Head of caudate nucleus (tissue), 42 donors: Measurements from ENCODE around the gene RAP2A.
A peak's percentile ranks its signal among the peaks of the same experiment; 100 is the strongest.

Experiments
- DNase-seq, 42 donors: peaks; one replicate each; pipeline versions ENCODE4 v3.0.0 to v3.0.0-alpha.2; 2020 to 2021; ENCODE audit warnings: mixed read lengths in 7 of 42
- intact Hi-C: fragments of 100-400 bp; cut with DNase I; formaldehyde crosslinking; loops from one replicate; pipeline ENCODE4 v1.15.0; 2022

RAP2A gene

DNA sequence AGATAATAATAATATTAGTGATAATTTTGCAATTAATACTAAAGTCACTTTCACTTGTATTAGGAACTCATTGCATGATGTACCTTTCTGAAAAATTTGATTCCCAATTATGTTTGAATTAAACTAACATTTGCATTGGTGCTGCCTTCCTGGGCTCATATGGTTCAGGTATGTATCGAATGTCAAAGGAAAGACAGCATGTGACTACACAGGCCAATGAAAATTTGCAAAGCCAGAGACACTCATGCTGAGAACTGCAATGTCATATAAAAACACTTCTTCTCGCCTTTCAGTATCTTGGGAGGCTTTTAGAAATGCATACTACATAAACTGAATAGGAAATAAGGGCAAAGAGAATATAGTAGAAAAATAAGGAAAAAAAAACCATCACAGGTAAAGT lies 44.3 kb downstream of the RAP2A start:
- no peak for DNase-seq

GRCh38 chr13:97483465-97483864 lies 49.5 kb downstream of the RAP2A start:
- intact Hi-C loops: no loop called here

More for the DNA sequence above, 44.3 kb downstream of the RAP2A start:
- intact Hi-C loops: no loop called here

DNA sequence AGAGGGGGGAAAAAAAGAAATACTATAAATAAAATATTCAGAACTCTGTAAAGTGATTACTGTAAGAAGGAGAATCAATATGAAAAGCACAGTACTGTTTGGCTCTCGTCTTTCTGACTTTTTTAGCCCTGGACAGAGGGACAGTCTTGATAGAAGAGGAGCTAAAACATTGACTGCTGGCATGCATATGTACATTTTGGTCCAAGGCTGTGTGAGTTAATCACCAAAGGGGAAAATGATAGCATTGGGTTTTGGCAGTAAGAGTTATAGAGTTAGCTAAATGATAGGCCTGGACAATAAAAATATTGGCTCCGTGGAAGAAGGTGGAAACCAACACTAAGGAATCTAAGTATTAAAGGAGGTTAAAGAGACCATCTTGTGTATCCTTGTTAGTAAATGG lies 50.3 kb downstream of the RAP2A start:
- intact Hi-C loops: no loop called here

More at GRCh38 chr13:97483465-97483864, 49.5 kb downstream of the RAP2A start:
- DNase-seq: no peak

GRCh38 chr13:97485320-97485719 lies 51.4 kb downstream of the RAP2A start:
- intact Hi-C loops: no loop called here
- no peak for DNase-seq

More for the DNA sequence above, 50.3 kb downstream of the RAP2A start:
- no peak for DNase-seq

DNA sequence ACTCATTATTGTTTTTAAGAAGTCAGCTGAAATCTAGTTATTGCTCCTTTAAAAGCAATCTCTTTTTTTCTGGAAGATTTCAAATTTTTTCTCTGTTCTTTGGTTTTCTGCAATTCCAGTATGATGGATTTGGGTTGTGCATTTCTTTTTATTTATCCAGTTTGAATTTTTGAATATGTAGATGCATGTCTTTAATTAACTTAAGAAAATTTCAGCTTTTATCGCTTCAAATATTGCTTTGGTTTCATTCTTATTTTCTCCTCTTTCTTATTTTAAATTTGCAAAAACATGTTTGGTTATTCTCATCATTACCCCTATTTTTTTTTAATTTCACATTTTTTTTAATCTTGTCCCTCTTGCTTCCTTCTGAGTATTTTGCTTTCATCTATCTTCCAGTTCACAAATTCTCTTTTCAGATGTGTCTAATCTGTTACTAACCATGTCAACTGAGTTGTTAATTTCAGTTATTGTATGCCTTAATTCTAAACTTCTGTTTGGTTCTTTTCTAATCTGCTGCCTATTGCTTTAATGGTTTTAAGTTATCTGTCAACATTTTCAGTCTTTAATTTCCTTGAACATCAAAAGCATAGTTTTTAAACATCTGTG lies 56.8 kb downstream of the RAP2A start:
- intact Hi-C loops: no loop called here
- DNase-seq: no peak

- DNase-seq: no peak
- intact Hi-C loops: no loop called here
These were observed 57.5 kb downstream of the RAP2A start for GRCh38 chr13:97491452-97491851.

- intact Hi-C loops: no loop called here
- no peak for DNase-seq
These were observed 58.3 kb downstream of the RAP2A start for GRCh38 chr13:97492257-97492656.

- DNase-seq: no peak
- intact Hi-C loops: no loop called here
These were observed 58.9 kb downstream of the RAP2A start for GRCh38 chr13:97492684-97493371.

DNA sequence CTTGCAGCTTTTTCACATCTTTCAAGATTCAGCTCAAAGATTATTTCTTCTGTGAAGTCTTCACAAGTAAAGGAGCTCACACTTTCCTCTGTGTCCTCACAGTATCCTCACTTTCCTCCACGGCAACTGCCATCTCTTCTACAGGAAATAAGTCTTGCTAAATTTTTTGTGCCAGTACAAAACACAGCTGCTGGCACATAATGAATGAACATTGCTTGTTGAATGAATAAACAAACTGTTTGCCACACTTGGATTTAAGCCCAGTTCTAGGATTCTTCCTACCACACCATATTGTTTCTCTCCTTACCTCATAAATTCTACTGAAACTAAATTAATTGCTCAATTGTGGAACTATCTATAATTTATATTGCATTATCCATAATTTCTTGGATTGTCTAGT lies 59.5 kb downstream of the RAP2A start:
- DNase-seq: no peak
- intact Hi-C loops: no loop called here

- intact Hi-C loops: no loop called here
- DNase-seq: no peak
These were observed 61.7 kb downstream of the RAP2A start for GRCh38 chr13:97495678-97496077.

GRCh38 chr13:97496511-97496910 lies 62.5 kb downstream of the RAP2A start:
- no peak for DNase-seq
- intact Hi-C loops: no loop called here

DNA sequence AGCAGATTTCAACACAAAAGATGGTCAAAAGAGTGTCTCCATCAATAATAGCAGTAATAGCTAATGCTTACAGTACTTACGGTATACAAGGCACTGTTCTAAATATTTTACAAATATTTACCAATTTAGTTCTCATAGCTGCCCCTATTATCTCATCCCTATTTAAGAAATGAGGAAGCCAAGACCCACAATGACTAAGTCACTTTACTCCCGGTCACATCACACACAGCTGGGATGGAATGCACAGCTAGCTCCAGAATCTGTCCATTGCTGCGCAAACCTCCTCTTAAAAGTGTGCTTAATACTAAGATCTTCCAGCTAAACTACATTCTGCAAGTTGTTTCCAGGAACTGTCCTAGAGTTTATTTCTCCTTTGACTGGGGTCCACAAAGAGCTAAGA lies 63.4 kb downstream of the RAP2A start:
- intact Hi-C loops: no loop called here
- DNase-seq: no peak

- intact Hi-C loops: no loop called here
- no peak for DNase-seq
These were observed 64.5 kb downstream of the RAP2A start for GRCh38 chr13:97498419-97498818.

- DNase-seq: no peak
- intact Hi-C loops: no loop called here
These were observed 65.2 kb downstream of the RAP2A start for GRCh38 chr13:97499181-97499580.

DNA sequence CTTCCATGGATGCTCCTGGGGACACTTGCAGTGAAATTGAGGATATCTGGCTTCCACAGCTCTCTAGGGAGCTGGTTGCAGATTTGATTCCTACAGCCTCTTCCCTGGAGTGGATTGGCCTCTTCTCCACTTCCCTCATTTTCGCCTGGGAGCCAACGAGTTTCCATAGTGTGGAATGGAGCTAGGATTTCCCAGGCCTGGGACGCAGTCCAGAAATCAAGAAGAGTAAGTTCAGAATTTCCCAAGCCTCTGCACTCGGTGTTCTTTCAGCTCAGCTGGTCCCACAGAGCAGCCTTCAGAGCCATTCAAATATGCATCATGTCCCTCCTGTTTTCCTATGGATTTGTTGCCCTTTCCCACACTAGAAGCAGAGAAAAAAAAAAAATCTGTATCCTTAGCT lies 68.2 kb downstream of the RAP2A start:
- intact Hi-C loops: no loop called here
- peak in 12 of 42 donors; percentile 4 to 41 (median 10) for DNase-seq

DNA sequence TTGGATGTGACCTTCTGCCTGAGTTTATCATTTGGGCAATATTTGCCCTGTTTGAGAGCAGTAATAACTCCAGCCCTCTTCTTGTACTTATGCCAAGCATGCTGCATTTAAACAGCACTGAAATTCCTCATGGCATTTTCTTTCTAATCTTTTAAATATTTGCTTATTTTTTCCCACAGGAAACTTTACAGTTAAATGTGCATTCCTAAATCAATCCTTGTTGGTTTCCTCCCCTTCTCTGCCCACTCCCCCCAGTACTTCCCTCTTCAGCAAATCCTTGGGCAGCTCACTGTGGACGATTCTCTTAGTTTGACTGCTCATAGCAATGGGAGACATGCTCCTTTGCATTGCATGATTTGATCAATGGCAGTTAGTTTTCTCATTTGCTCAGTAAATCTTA lies 68.7 kb downstream of the RAP2A start:
- DNase-seq: no peak
- intact Hi-C loops: no loop called here

GRCh38 chr13:97505017-97505416 lies 71.0 kb downstream of the RAP2A start:
- intact Hi-C loops: no loop called here
- no peak for DNase-seq

GRCh38 chr13:97506511-97506910 lies 72.5 kb downstream of the RAP2A start:
- peak in 24 of 42 donors; percentile 3 to 61 (median 18) for DNase-seq
- intact Hi-C loops: no loop called here

GRCh38 chr13:97512732-97513131 lies 78.8 kb downstream of the RAP2A start:
- DNase-seq: no peak
- intact Hi-C loops: no loop called here

- no peak for DNase-seq
- intact Hi-C loops: no loop called here
These were observed 81.7 kb downstream of the RAP2A start for GRCh38 chr13:97515643-97516042.

DNA sequence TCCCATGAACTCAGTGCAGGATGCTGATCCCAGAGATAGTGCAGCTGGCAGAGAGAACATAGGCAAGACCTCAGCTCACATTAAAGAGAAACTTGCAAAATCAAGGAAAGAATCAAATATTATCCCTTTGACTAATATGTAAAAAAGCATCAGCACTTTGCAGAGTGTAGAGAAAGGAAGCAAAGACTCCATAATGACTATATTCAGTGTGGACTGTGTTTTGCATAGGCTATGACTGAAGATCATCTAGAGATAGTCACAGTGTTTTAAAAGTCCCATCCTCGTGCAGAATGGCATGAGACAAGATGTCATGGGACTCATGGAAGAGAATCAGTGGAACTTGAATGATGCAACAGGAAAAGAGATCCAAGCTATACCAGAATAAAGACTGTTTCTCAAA lies 84.0 kb downstream of the RAP2A start:
- intact Hi-C loops: no loop called here
- no peak for DNase-seq
